Cardiac muscle cell (in vitro differentiated cells and primary cell): ENCODE results near the gene KRTAP4-9. TPM values are rescaled to one million over a fixed set of nuclear protein-coding genes. Genes with fewer than 3 reads are reported as not detected.
"Not testable (repeated sequence)": the region's sequence is repeated elsewhere in the genome, so short reads cannot be mapped to it uniquely, and the experiment has no call there.

Source experiments
- DNase-seq, 2 donors: peaks; one replicate each; pipeline versions ENCODE4 v3.0.0 to v3.0.0-alpha.2; 2010 to 2017; ENCODE audit warnings: low read depth in 1 of 2, low spot score in 1 of 2
- H3K27ac ChIP-seq: fragments of 200-600 bp; sonication (generic); 2 replicates; pipeline ENCODE4 v1.5.1; 2016
- H3K27me3 ChIP-seq: fragments of 200-600 bp; sonication (generic); 2 replicates; pipeline ENCODE4 v1.6.0; 2016; ENCODE audit warnings: control low read depth
- H3K36me3 ChIP-seq: fragments of 200-600 bp; sonication (generic); 2 replicates; pipeline ENCODE4 v1.5.1; 2016; ENCODE audit warnings: control low read depth
- H3K4me1 ChIP-seq: fragments of 200-600 bp; sonication (generic); 2 replicates; pipeline ENCODE4 v1.8.1; 2017; ENCODE audit warnings: low read depth, mild to moderate bottlenecking, mixed run types
- H3K4me3 ChIP-seq: fragments of 200-600 bp; sonication (generic); 2 replicates; pipeline ENCODE4 v1.5.1; 2016; ENCODE audit warnings: mild to moderate bottlenecking
- H3K9me3 ChIP-seq: fragments of 200-600 bp; sonication (generic); 2 replicates; pipeline ENCODE4 v1.5.1; 2017; ENCODE audit warnings: low read depth, mild to moderate bottlenecking, control low read depth
- CTCF ChIP-seq: IDR thresholded peaks from 2 replicates; pipeline ENCODE4 v1.5.1; 2012; ENCODE audit warnings: low read depth, mild to moderate bottlenecking, low read length
- polyA plus RNA-seq: library from polyadenylated mRNA; unstranded; fragments of >200 nt; fragmentation: Nextera tagmentation; extraction: Ambion mirVana; gene quantifications from 2 replicates; pipeline ENCODE4 v1.2.1, GENCODE V29; 2016
- total RNA-seq: library from RNA; depleted of rRNA; stranded (reverse); fragments of >200 nt; gene quantifications from 2 replicates; pipeline ENCODE4 v1.2.3, GENCODE V29; 2016

Gene KRTAP4-9
- total and polyA plus RNA-seq, 2 experiments from 2014 or later = not detected

- Histone ChIP-seq H3K36me3 (no peaks in the 10 kb centered on the region), H3K9me3 (no peaks in the 10 kb centered on the region), H3K27me3 (no peaks in the 10 kb centered on the region), H3K4me3 (no peak overlapping the region), H3K27ac (no peak overlapping the region), H3K4me1 (no peaks in the 10 kb centered on the region)
- TF ChIP-seq CTCF = no peak
- no peak for DNase-seq
These were observed 26.8 kb downstream of the KRTAP4-9 start for GRCh38 chr17:41131979-41132378.

- Histone ChIP-seq H3K4me3 (no peak overlapping the region), H3K9me3 (no peaks in the 10 kb centered on the region), H3K27ac (no peak overlapping the region), H3K4me1 (no peaks in the 10 kb centered on the region), H3K27me3 (no peaks in the 10 kb centered on the region), H3K36me3 (no peaks in the 10 kb centered on the region)
- no peak for TF ChIP-seq CTCF
- no peak for DNase-seq
These were observed 28.9 kb downstream of the KRTAP4-9 start for GRCh38 chr17:41133880-41134735.

- H3K9me3 ChIP-seq, H3K4me3 ChIP-seq, DNase-seq, H3K4me1 ChIP-seq, H3K27ac ChIP-seq, H3K27me3 ChIP-seq, H3K36me3 ChIP-seq: not testable (repeated sequence)
These were observed 34.7 kb downstream of the KRTAP4-9 start for GRCh38 chr17:41139865-41140264.

- Histone ChIP-seq H3K36me3 (no peaks in the 10 kb centered on the region), H3K4me1 (no peaks in the 10 kb centered on the region), H3K4me3 (no peak within 1 kb of the TSS), H3K27me3 (no peaks in the 10 kb centered on the region), H3K9me3 (no peaks in the 10 kb centered on the region), H3K27ac (no peak within 1 kb of the TSS)
- no peak for DNase-seq
- no peak for TF ChIP-seq CTCF
These were observed 35.4 kb downstream of the KRTAP4-9 start, which contains the start of gene KRTAP4-6 for GRCh38 chr17:41140360-41141131. Gene KRTAP4-6, minus strand, starts transcription at chr17:41140544. Its CDS starts 57 bp downstream, at chr17:41140487.

GRCh38 chr17:41141361-41141760 lies 36.2 kb downstream of the KRTAP4-9 start:
- H3K4me1 ChIP-seq = no peaks in the 10 kb centered on the region
- H3K36me3 ChIP-seq = no peaks in the 10 kb centered on the region
- H3K9me3 ChIP-seq = no peaks in the 10 kb centered on the region
- H3K4me3 ChIP-seq = no peak overlapping the region
- H3K27me3 ChIP-seq = no peaks in the 10 kb centered on the region
- TF ChIP-seq CTCF = no peak
- no peak overlapping the region for H3K27ac ChIP-seq
- no peak for DNase-seq

GRCh38 chr17:41144846-41145245 lies 39.7 kb downstream of the KRTAP4-9 start:
- no peaks in the 10 kb centered on the region for H3K9me3 ChIP-seq
- H3K27ac ChIP-seq = no peak overlapping the region
- H3K4me1 ChIP-seq = no peaks in the 10 kb centered on the region
- no peak for DNase-seq
- H3K27me3 ChIP-seq = peaks cover 5% of the 10 kb centered on the region
- no peak for TF ChIP-seq CTCF
- no peaks in the 10 kb centered on the region for H3K36me3 ChIP-seq
- no peak overlapping the region for H3K4me3 ChIP-seq
